GM12865 (cell line): ENCODE measurements around the gene CNTN5.

Experiments
- DNase-seq: peaks from one replicate; pipeline ENCODE4 v3.0.0; 2010; ENCODE audit warnings: low read depth
- H3K4me3 ChIP-seq: 2 replicates; pipeline ENCODE4 v1.5.1; 2011; ENCODE audit warnings: mild to moderate bottlenecking, low read depth, low read length, control low read depth
- CTCF ChIP-seq: IDR thresholded peaks from 2 replicates; pipeline ENCODE4 v1.5.1; 2011; ENCODE audit warnings: low read length, control low read depth, low read depth, inconsistent platforms; ENCODE audit not compliant: insufficient read depth; ENCODE audit errors: missing control alignments

Gene CNTN5

GRCh38 chr11:99352642-99353041 is 331.9 kb downstream of the CNTN5 start:
- H3K4me3 ChIP-seq = no peak overlapping the region

GRCh38 chr11:99366546-99366945 is 345.8 kb downstream of the CNTN5 start:
- no peak for DNase-seq
- no peak overlapping the region for H3K4me3 ChIP-seq
- no peak for TF ChIP-seq CTCF

More at GRCh38 chr11:99352642-99353041, 331.9 kb downstream of the CNTN5 start:
- no peak for TF ChIP-seq CTCF
- no peak for DNase-seq

GRCh38 chr11:99368583-99368982 is 347.8 kb downstream of the CNTN5 start:
- no peak for DNase-seq
- no peak overlapping the region for H3K4me3 ChIP-seq
- TF ChIP-seq CTCF = no peak

- DNase-seq = no peak
- TF ChIP-seq CTCF = no peak
- H3K4me3 ChIP-seq = no peak overlapping the region
Observed at GRCh38 chr11:99370549-99371216, 349.9 kb downstream of the CNTN5 start.

- no peak overlapping the region for H3K4me3 ChIP-seq
- no peak for DNase-seq
- no peak for TF ChIP-seq CTCF
Observed at GRCh38 chr11:99371257-99371656, 350.5 kb downstream of the CNTN5 start.

GRCh38 chr11:99376463-99376862 is 355.7 kb downstream of the CNTN5 start:
- TF ChIP-seq CTCF = no peak
- no peak overlapping the region for H3K4me3 ChIP-seq
- DNase-seq = no peak

GRCh38 chr11:99383648-99384245 is 363.0 kb downstream of the CNTN5 start:
- no peak for DNase-seq
- no peak overlapping the region for H3K4me3 ChIP-seq
- TF ChIP-seq CTCF = no peak
